Measurements from ENCODE around the gene SERPINA1. TPM values are rescaled to one million over a fixed set of nuclear protein-coding genes. Genes with fewer than 3 reads are reported as not detected.

The SERPINA1 gene
- total RNA-seq, 1 donor from 2014 or later, result 0.58 TPM

DNA sequence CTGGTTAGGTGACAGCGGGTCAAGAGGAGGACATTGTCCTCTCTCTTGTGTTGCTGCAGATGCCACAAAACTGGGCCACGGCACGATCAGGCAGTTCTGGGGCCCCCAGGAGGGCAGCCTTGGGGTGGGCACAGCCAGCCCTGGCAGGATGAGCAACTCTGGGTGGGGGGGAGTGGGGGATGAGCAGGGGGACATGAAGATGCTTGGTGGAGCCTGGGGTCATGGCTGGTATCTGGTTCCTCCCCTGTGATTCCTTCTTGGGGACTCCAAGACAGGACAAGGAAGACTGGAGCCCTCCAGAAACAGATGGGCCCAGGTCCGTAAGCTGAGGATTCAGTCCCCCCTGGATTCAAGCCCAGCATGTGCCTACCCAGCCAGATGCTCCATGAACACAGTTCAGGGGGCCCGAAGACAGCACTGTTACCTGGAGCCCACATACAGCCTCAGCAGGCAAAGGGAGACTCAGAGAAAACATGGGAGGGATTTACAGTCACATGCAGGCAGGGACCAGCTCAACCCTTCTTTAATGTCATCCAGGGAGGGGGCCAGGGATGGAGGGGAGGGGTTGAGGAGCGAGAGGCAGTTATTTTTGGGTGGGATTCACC, 10.4 kb downstream of the SERPINA1 start:
- no peaks in the 10 kb centered on the region for H3K9me3 Mint-ChIP-seq
- TF ChIP-seq, protein P1, sequence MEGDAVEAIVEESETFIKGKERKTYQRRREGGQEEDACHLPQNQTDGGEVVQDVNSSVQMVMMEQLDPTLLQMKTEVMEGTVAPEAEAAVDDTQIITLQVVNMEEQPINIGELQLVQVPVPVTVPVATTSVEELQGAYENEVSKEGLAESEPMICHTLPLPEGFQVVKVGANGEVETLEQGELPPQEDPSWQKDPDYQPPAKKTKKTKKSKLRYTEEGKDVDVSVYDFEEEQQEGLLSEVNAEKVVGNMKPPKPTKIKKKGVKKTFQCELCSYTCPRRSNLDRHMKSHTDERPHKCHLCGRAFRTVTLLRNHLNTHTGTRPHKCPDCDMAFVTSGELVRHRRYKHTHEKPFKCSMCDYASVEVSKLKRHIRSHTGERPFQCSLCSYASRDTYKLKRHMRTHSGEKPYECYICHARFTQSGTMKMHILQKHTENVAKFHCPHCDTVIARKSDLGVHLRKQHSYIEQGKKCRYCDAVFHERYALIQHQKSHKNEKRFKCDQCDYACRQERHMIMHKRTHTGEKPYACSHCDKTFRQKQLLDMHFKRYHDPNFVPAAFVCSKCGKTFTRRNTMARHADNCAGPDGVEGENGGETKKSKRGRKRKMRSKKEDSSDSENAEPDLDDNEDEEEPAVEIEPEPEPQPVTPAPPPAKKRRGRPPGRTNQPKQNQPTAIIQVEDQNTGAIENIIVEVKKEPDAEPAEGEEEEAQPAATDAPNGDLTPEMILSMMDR (IDR thresholded peaks at IDR 0.05; ENCODE audit: unreplicated experiment), result no peak
- H3K36me3 Mint-ChIP-seq, result no peaks in the 10 kb centered on the region
- no peak overlapping the region for H3K27ac Mint-ChIP-seq
- peaks cover 6% of the 10 kb centered on the region for H3K27me3 Mint-ChIP-seq (ENCODE audit: low read depth)
- DNase-seq (ENCODE audit: low spot score in 2 of 2, unreplicated experiment in 2 of 2), result no peak
- H3K4me1 Mint-ChIP-seq, result no peaks in the 10 kb centered on the region
- no peak overlapping the region for H3K4me3 Mint-ChIP-seq

DNA sequence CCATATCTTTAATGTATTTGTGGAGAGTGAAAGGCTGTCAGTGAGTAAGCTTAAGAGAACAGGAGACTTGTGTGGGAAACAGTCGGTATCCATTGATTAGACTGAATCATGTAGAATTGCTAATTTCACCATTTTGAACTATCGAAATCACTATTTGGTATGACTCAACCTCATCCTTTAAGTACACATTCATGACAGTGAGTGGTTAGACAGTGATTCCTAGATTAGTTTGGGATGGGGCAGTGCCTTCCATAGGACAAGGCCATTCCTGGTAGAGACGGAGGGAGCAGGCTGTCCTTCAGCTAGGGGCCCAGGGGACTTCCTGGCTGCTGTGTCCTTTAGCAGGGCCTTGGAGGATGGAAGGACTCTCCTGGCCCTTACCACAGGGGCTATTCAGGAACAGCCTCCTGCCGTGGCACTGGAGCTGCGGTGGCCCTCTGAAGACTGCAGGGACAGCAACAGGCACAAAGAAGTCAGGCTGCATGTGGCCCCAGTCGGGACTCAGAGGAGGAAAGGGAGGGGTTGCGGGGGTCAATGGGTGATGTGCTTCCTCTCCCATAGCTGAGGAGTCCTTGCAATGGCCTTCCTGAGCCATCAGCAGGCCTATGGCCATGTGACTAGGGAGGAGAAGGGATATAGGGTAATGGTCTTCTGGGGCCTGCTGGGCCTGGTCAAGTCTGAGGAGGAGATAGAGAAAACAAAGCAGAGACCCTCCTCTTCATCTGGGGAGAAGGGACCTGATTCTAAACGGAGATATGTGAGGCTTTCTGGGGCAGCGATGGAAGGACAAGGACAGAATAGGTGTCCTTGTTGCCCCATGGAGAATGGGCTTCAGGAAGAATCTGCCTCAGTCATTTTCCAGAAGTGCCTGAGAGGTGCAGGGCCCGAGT, 11.2 kb downstream of the SERPINA1 start:
- TF ChIP-seq, protein P1 (IDR thresholded peaks at IDR 0.05; ENCODE audit: unreplicated experiment), result no peak
- Mint-ChIP-seq H3K27me3 (ENCODE audit: low read depth) (peaks cover 6% of the 10 kb centered on the region), H3K4me3 (no peak overlapping the region), H3K9me3 (no peaks in the 10 kb centered on the region), H3K36me3 (no peaks in the 10 kb centered on the region), H3K4me1 (no peaks in the 10 kb centered on the region), H3K27ac (no peak overlapping the region)
- no peak for DNase-seq (ENCODE audit: low spot score in 2 of 2, unreplicated experiment in 2 of 2)

DNA sequence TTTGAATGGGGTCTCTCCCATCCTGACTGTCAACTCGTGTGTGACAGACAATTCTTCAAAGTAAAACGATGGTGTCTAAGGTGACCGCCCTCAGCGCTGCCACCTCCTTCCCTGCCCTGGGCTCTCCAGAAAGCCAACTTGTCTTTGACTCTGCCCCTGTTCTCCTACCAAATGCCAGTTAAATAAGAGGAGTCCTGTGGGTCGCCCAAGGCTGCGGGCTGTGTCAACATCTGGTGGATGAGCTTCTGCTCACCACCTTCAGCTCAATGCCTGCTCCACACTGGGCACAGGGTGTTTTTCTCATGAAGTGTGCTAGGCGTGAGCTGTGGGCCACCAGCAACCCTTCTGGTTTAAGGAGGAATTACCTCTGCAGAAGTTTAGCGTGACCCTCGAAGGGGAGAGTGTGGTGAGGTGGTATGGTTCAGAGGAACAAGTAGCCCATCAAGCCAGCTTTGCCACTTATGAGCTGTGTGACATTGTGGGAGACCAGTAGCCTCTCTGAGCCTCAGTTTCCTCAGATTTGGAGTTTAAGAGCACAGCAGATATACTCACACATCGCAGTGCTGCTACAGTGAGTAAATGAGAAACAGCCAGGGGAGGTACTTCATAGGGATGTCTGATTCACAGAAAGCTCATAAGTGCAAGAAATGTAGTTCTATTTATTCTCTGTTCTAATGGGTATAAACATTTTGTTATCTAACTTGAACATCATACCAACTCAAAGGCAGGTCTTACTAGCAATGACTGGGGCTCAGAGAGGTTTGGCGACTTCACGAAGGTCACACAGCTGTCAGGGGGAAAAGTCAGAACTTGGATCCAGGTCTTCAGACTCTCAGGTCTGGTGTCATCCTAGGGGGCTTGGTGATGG, 12.1 kb downstream of the SERPINA1 start:
- no peak for DNase-seq (ENCODE audit: low spot score in 2 of 2, unreplicated experiment in 2 of 2)
- Mint-ChIP-seq H3K27me3 (ENCODE audit: low read depth) (peaks cover 6% of the 10 kb centered on the region), H3K27ac (no peak overlapping the region), H3K9me3 (no peaks in the 10 kb centered on the region), H3K4me1 (no peaks in the 10 kb centered on the region), H3K36me3 (no peaks in the 10 kb centered on the region), H3K4me3 (no peak overlapping the region)
- TF ChIP-seq, protein P1 (IDR thresholded peaks at IDR 0.05; ENCODE audit: unreplicated experiment), result no peak

DNA sequence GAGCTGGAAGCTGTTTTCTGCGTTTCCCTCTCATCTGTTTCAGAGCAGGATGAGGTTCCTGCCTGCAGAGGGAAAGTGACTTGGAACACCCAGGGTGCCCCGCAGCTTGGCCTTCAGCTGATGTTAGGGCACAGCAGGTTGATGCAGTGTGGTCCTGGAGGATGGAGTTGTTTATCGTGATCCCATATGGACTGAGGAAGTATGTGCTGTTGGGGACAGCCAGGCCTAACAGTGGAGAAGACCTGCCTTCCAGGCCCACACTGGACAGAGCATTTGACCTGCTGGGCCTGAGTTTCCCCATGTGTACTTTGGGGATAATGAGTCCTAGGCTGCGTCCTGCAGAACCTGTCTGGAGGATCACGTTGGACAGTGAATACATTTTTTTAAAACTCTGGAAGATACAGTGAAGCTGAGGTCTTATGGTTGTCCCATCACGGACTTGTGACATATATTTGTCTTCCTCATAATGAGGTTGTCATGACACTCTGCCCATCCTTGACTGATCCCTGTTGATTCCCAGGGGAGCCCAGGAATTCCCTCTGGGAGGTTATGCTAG, 12.8 kb downstream of the SERPINA1 start:
- no peaks in the 10 kb centered on the region for H3K36me3 Mint-ChIP-seq
- no peak for DNase-seq (ENCODE audit: low spot score in 2 of 2, unreplicated experiment in 2 of 2)
- peaks cover 6% of the 10 kb centered on the region for H3K27me3 Mint-ChIP-seq (ENCODE audit: low read depth)
- no peak overlapping the region for H3K4me3 Mint-ChIP-seq
- TF ChIP-seq, protein P1 (IDR thresholded peaks at IDR 0.05; ENCODE audit: unreplicated experiment), result no peak
- H3K4me1 Mint-ChIP-seq, result no peaks in the 10 kb centered on the region
- no peaks in the 10 kb centered on the region for H3K9me3 Mint-ChIP-seq
- H3K27ac Mint-ChIP-seq, result no peak overlapping the region

DNA sequence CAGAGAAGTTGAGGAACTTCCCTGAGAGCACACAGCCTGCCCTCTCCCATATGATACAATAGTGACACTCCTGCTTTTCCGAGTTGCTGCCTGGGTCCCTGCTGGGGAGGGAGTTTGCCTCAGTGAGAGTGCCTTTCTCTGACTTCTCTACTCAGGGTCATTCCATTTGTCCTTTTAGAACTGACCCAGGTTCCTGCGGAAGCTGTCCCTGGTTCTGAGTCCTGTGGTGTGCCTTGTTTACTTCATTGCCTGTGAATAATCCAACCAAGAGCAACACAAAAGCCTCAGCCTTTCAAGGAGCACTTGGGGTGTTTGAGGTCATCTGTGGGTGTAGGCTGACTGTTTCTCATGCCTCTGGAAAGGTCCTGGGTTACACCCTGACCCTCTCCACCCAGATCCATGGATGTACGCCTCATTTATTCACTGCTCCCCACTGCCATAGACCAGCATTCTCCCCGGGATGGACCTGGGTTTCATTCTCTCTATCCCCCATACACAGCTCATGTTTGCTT, 13.6 kb downstream of the SERPINA1 start:
- no peaks in the 10 kb centered on the region for H3K36me3 Mint-ChIP-seq
- H3K9me3 Mint-ChIP-seq, result no peaks in the 10 kb centered on the region
- H3K4me3 Mint-ChIP-seq, result no peak overlapping the region
- no peak for DNase-seq (ENCODE audit: low spot score in 2 of 2, unreplicated experiment in 2 of 2)
- H3K4me1 Mint-ChIP-seq, result no peaks in the 10 kb centered on the region
- TF ChIP-seq, protein P1 (IDR thresholded peaks at IDR 0.05; ENCODE audit: unreplicated experiment), result no peak
- no peak overlapping the region for H3K27ac Mint-ChIP-seq
- no peaks in the 10 kb centered on the region for H3K27me3 Mint-ChIP-seq (ENCODE audit: low read depth)

All from mesothelial cell of epicardium (in vitro differentiated cells).